ENCODE data around the gene SIAE. TPM values are rescaled to one million over a fixed set of nuclear protein-coding genes. Genes with fewer than 3 reads are reported as not detected.

SIAE gene
- polyA plus RNA-seq, 1 experiment, result 42.1 TPM

DNA sequence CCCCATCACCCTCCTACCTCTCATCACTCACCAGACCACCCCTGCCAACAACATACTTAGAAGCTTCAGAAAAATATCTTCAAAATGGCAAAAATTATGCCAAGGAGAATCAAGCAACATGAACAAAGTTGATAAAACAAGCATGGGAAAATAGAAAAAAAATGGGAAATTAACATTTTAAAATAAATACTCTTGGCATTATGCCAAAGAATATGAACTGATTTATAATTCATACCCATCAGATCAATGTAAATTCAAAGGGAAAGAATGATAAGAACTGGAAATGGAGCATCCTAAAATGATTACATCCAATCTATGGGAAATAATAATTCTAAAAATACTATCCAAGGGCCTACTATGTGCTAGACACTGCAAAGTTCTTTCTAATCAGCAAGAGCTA, 12.0 kb downstream of the SIAE start:
- POLR2A ChIA-PET, result no interaction called here
- no peaks in the 10 kb centered on the region; the same call in 1 of the 2 replicates for H3K27me3 ChIP-seq (ENCODE audit: control insufficient read depth, insufficient read depth, low read length)
- no peak for DNase-seq (ENCODE audit: low read depth)
- TF ChIP-seq, protein P1, sequence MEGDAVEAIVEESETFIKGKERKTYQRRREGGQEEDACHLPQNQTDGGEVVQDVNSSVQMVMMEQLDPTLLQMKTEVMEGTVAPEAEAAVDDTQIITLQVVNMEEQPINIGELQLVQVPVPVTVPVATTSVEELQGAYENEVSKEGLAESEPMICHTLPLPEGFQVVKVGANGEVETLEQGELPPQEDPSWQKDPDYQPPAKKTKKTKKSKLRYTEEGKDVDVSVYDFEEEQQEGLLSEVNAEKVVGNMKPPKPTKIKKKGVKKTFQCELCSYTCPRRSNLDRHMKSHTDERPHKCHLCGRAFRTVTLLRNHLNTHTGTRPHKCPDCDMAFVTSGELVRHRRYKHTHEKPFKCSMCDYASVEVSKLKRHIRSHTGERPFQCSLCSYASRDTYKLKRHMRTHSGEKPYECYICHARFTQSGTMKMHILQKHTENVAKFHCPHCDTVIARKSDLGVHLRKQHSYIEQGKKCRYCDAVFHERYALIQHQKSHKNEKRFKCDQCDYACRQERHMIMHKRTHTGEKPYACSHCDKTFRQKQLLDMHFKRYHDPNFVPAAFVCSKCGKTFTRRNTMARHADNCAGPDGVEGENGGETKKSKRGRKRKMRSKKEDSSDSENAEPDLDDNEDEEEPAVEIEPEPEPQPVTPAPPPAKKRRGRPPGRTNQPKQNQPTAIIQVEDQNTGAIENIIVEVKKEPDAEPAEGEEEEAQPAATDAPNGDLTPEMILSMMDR (IDR thresholded peaks at IDR 0.05; ENCODE audit: insufficient read depth, low read depth, low read length), result no peak
- no peak overlapping the region for H3K4me3 ChIP-seq (ENCODE audit: low read depth, low read length)
- H3K36me3 ChIP-seq (ENCODE audit: control insufficient read depth, insufficient read depth, low read length), result no peaks in the 10 kb centered on the region
- CTCF ChIA-PET, result interaction anchor here (1.1 to 2.6 kb wide), 6 partner anchors 17 to 205 kb away, joined by 3 to 10 read pairs (median 4); no protein-coding TSS in a partner anchor

DNA sequence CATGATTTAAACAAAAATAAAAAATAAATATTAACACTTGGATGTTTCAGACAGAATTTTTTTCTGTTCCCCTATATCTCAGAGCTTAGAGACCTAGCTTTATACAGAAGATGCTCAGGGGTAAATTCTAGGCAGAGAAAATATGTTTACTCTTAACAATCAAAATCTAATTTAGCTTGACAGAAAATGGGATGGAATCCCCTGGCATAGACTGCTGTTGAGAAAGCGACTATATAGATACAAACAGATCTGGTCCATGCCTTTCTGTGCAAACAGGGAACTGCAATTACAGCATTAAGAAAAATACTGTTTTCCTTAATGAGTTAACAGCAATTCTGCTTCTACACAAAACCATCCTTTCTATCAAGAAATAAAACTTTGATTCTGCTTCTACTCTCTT, 14.6 kb downstream of the SIAE start:
- Histone ChIP-seq H3K36me3 (ENCODE audit: control insufficient read depth, insufficient read depth, low read length) (no peaks in the 10 kb centered on the region), H3K4me3 (ENCODE audit: low read depth, low read length) (no peak overlapping the region), H3K27me3 (ENCODE audit: control insufficient read depth, insufficient read depth, low read length) (no peaks in the 10 kb centered on the region; the same call in 1 of the 2 replicates)
- ChIA-PET CTCF (interaction anchor here (1.4 to 2.6 kb wide), 4 partner anchors 11 to 207 kb away, joined by 4 to 10 read pairs (median 6); no protein-coding TSS in a partner anchor), POLR2A (no interaction called here)
- no peak for DNase-seq (ENCODE audit: low read depth)
- TF ChIP-seq, protein P1 (IDR thresholded peaks at IDR 0.05; ENCODE audit: insufficient read depth, low read depth, low read length), result no peak

DNA sequence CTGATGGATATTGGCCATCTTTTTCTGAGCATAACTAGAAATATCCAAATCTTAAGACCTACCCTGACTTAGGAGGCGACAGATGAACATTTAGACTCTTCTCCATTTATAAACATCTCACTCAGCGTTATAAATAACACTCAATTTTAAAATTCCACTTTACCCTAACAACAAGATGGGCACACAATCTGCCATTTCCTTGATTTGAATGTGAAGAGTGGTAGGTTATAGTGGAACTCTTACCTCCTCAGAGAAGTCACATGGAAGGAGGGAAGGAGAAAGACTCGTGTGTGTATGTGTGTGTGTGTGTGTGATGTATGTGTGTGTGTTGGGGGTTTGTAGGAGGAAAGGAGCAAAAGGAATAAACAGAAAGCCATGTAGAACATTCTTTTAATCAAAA, 15.0 kb downstream of the SIAE start:
- TF ChIP-seq, protein P1 (IDR thresholded peaks at IDR 0.05; ENCODE audit: insufficient read depth, low read depth, low read length), result no peak
- Histone ChIP-seq H3K27me3 (ENCODE audit: control insufficient read depth, insufficient read depth, low read length) (no peaks in the 10 kb centered on the region; the same call in 1 of the 2 replicates), H3K4me3 (ENCODE audit: low read depth, low read length) (no peak overlapping the region), H3K36me3 (ENCODE audit: control insufficient read depth, insufficient read depth, low read length) (no peaks in the 10 kb centered on the region)
- CTCF ChIA-PET, result interaction anchor here (1.4 to 2.0 kb wide), 3 partner anchors 11 to 135 kb away, joined by 4 to 7 read pairs (median 5); no protein-coding TSS in a partner anchor
- DNase-seq (ENCODE audit: low read depth), result no peak
- POLR2A ChIA-PET, result no interaction called here

DNA sequence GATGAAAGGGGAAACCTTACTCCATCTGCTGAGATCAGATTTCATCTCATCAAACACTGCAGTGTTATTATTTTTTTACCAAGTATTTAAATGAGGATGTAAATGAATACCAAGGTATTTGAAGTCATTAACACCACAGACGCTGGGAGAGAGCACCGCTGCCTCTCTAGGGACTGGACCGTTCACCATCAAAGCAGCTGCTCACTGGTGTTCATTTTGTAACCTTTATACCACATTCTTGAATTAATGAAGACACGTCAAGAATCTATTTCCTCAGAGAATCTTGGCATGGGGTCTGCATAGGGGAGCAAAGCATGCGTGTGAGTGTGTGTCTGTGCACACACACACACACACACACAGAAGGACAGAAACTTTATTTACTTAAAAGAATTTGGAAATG, 15.6 kb downstream of the SIAE start:
- Histone ChIP-seq H3K4me3 (ENCODE audit: low read depth, low read length) (no peak overlapping the region), H3K27me3 (ENCODE audit: control insufficient read depth, insufficient read depth, low read length) (no peaks in the 10 kb centered on the region; the same call in 1 of the 2 replicates), H3K36me3 (ENCODE audit: control insufficient read depth, insufficient read depth, low read length) (no peaks in the 10 kb centered on the region)
- CTCF ChIA-PET, result interaction anchor here (2.0 to 3.7 kb wide), 2 partner anchors 14 to 136 kb away, joined by 5 to 22 read pairs; no protein-coding TSS in a partner anchor
- TF ChIP-seq, protein P1 (IDR thresholded peaks at IDR 0.05; ENCODE audit: insufficient read depth, low read depth, low read length), result no peak
- DNase-seq (ENCODE audit: low read depth), result no peak
- POLR2A ChIA-PET, result no interaction called here

DNA sequence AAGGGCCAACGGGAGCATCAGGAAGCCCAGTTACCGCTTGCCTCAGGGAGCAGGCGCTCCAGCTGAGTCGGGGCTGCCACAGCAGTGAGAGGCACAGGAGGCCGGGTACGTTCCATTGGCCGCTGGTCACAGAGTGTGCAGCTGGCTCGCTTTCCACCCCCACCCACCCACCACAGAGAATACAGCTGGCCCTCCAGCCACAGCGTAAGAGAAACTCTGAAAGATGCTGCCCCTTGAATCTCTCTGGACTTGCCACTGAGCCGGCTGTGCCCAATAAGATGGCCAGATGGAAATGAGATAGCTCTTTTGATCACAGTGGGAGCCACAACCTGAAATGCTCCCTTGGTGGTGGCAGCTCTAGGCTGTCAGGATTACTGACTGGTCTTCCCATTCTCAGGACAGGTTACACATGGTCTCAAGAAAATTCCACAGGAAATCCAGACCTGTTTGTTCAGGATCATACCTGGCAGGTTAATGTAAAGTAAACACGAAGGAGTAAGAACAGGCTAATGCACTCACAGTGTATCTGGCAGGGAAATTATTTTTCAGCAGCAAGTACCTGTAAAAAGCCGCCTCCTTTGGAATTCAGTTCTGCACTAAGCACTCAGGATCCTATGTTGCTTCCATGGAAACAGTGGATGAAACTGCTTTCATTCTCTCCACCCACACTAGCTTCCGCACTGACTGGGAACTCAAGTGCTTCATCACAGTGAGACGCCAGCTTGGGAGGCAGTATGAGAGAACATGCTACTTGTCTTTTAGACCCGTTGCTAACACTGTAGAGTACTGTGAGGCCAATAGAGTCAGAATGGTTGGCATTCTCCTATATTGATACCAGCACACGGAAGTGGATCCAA, 16.5 kb downstream of the SIAE start:
- Histone ChIP-seq H3K4me3 (ENCODE audit: low read depth, low read length) (no peak overlapping the region), H3K36me3 (ENCODE audit: control insufficient read depth, insufficient read depth, low read length) (no peaks in the 10 kb centered on the region), H3K27me3 (ENCODE audit: control insufficient read depth, insufficient read depth, low read length) (no peaks in the 10 kb centered on the region; the same call in 1 of the 2 replicates)
- ChIA-PET CTCF (interaction anchor here (0.9 to 3.7 kb wide), 3 partner anchors 10 to 14 kb away, joined by 3 to 22 read pairs (median 4); no protein-coding TSS in a partner anchor), POLR2A (no interaction called here)
- TF ChIP-seq, protein P1 (IDR thresholded peaks at IDR 0.05; ENCODE audit: insufficient read depth, low read depth, low read length), result no peak
- no peak for DNase-seq (ENCODE audit: low read depth)
